ENCODE measurements around the gene ZDHHC17.

DNA sequence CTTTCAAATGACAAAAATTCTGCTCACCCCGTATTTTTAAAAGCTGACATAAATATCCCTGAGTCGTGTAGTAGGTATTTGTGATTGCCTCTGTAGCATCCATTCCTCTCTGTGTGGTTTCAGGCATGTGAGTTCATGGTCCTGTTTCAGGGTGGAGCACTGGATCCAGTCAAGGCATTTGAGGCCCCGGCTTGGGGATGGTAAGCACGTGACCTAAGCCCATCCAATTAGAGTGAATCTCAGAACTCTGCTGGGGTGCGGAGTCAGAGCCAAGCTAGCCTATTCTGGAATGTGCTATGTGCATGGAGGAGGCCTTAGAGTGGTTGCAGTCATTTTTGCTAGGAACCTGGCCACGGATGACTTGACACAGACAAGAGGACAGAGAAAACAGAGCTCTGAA is 119.2 kb downstream of the ZDHHC17 start:
- no peak for TF ChIP-seq EP300 (IDR thresholded peaks at IDR 0.05; ENCODE audit: borderline replicate concordance)
- TF ChIP-seq RAD21 (IDR thresholded peaks at IDR 0.05; ENCODE audit: low read depth), result no peak
- TF ChIP-seq, protein P1, sequence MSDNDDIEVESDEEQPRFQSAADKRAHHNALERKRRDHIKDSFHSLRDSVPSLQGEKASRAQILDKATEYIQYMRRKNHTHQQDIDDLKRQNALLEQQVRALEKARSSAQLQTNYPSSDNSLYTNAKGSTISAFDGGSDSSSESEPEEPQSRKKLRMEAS (IDR thresholded peaks at IDR 0.05), result no peak; the same call in 1 of the 2 replicates
- no peak for TF ChIP-seq EGR1 (IDR thresholded peaks at IDR 0.05)
- TF ChIP-seq, protein P2, sequence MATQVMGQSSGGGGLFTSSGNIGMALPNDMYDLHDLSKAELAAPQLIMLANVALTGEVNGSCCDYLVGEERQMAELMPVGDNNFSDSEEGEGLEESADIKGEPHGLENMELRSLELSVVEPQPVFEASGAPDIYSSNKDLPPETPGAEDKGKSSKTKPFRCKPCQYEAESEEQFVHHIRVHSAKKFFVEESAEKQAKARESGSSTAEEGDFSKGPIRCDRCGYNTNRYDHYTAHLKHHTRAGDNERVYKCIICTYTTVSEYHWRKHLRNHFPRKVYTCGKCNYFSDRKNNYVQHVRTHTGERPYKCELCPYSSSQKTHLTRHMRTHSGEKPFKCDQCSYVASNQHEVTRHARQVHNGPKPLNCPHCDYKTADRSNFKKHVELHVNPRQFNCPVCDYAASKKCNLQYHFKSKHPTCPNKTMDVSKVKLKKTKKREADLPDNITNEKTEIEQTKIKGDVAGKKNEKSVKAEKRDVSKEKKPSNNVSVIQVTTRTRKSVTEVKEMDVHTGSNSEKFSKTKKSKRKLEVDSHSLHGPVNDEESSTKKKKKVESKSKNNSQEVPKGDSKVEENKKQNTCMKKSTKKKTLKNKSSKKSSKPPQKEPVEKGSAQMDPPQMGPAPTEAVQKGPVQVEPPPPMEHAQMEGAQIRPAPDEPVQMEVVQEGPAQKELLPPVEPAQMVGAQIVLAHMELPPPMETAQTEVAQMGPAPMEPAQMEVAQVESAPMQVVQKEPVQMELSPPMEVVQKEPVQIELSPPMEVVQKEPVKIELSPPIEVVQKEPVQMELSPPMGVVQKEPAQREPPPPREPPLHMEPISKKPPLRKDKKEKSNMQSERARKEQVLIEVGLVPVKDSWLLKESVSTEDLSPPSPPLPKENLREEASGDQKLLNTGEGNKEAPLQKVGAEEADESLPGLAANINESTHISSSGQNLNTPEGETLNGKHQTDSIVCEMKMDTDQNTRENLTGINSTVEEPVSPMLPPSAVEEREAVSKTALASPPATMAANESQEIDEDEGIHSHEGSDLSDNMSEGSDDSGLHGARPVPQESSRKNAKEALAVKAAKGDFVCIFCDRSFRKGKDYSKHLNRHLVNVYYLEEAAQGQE (IDR thresholded peaks at IDR 0.05; ENCODE audit: low read depth), result no peak
- TF ChIP-seq CREB1 (IDR thresholded peaks at IDR 0.05; ENCODE audit: low read depth), result no peak
- no peak for TF ChIP-seq YY1 (IDR thresholded peaks at IDR 0.05; ENCODE audit: low read depth)
- 0 out of 2 replicates have a peak, but pooled peaks have one; percentile 30 for TF ChIP-seq TEAD4 (IDR thresholded peaks at IDR 0.05)
- TF ChIP-seq TAF1 (IDR thresholded peaks at IDR 0.05; ENCODE audit: low read depth), result no peak
- no peak for TF ChIP-seq CEBPB (IDR thresholded peaks at IDR 0.05)
- no peak for TF ChIP-seq ZBTB7A (IDR thresholded peaks at IDR 0.05; ENCODE audit: low read depth)

All from Ishikawa (cell line).